ENCODE data around the gene NRIP3. TPM values are rescaled to one million over a fixed set of nuclear protein-coding genes. Genes with fewer than 3 reads are reported as not detected.

NRIP3 gene
- polyA plus RNA-seq, 3 donors, result 0.28 to 4.8 (median 1.0) TPM

DNA sequence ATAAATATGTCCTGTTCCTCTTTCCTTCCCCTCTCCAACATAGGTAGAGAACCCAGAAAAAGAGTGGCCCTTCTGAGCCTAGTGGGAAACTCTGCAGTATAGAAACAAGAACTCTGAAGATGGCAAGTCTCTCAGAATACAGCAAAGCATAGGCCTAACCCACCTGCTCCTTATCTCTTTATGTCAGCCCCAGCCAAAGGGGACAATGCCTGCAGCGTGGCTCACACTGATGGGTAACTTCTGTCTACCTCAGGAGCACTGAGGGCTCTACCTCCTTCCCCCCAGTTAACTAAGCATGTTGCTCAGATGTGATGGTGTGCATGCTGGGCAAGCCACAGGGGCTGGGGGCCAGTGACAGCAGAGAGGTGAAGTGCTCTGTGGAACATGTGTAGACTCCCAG is 4.9 kb upstream of the NRIP3 start:
- H2AFZ ChIP-seq (ENCODE audit: insufficient read depth, low read depth, low read length, poor library complexity, severe bottlenecking), result no peak overlapping the region
- DNase-seq, result no peak
- H3K36me3 Mint-ChIP-seq, result peaks cover 0 to 9% of the 10 kb centered on the region in 2 donors
- H3K9me3 ChIP-seq (replicated peaks in 1 of 2; ENCODE audit: control insufficient read depth in 1 of 2, insufficient read depth in 1 of 2, low read length in 2 of 2), result no peaks in the 10 kb centered on the region
- no peak overlapping the region for H3K9ac ChIP-seq (ENCODE audit: insufficient read depth, low read length, poor library complexity, severe bottlenecking)
- intact Hi-C loops (cut with micrococcal nuclease), result loop anchor here in 1 of 2 donors (10.0 kb wide), 1 partner anchor 146 kb away; no protein-coding TSS in a partner anchor
- no peak overlapping the region for H3K27ac Mint-ChIP-seq
- peaks cover 20 to 30% of the 10 kb centered on the region in 2 donors for H3K27me3 ChIP-seq (ENCODE audit: control insufficient read depth in 2 of 2, insufficient read depth in 2 of 2, low read length in 2 of 2)
- H3K36me3 ChIP-seq (replicated peaks in 1 of 2; ENCODE audit: control insufficient read depth in 1 of 2, insufficient read depth in 2 of 2, low read length in 2 of 2), result no peaks in the 10 kb centered on the region
- no CpG with 5 or more reads among the region's 1 CpG for WGBS (ENCODE audit: insufficient coverage)
- H3K4me3 ChIP-seq (replicated peaks in 1 of 3; ENCODE audit: low read depth in 2 of 3, low read length in 3 of 3), result no peak overlapping the region
- H3K4me2 ChIP-seq (replicated peaks; ENCODE audit: extremely low read depth, low read length, poor library complexity, severe bottlenecking), result no peak overlapping the region
- H3K4me3 Mint-ChIP-seq, result no peak overlapping the region
- H4K20me1 ChIP-seq (ENCODE audit: insufficient read depth, low read length), result no peaks in the 10 kb centered on the region
- peaks cover 7 to 10% of the 10 kb centered on the region in 2 donors for H3K4me1 ChIP-seq (ENCODE audit: control insufficient read depth in 1 of 2, insufficient read depth in 2 of 2, low read length in 2 of 2)
- H3K79me2 ChIP-seq (ENCODE audit: insufficient read depth, low read length), result no peaks in the 10 kb centered on the region
- peaks cover 23 to 36% (median 28%) of the 10 kb centered on the region in 3 donors for H3K27me3 Mint-ChIP-seq (ENCODE audit: low read depth in 3 of 3)
- H3K4me1 Mint-ChIP-seq, result peaks cover 3% of the 10 kb centered on the region
- H3K27ac ChIP-seq (ENCODE audit: low read depth in 1 of 2, low read length in 2 of 2), result no peak overlapping the region
- H3K9me3 Mint-ChIP-seq, result peaks cover 2 to 11% (median 8%) of the 10 kb centered on the region in 7 donors
- TF ChIP-seq, protein P1, sequence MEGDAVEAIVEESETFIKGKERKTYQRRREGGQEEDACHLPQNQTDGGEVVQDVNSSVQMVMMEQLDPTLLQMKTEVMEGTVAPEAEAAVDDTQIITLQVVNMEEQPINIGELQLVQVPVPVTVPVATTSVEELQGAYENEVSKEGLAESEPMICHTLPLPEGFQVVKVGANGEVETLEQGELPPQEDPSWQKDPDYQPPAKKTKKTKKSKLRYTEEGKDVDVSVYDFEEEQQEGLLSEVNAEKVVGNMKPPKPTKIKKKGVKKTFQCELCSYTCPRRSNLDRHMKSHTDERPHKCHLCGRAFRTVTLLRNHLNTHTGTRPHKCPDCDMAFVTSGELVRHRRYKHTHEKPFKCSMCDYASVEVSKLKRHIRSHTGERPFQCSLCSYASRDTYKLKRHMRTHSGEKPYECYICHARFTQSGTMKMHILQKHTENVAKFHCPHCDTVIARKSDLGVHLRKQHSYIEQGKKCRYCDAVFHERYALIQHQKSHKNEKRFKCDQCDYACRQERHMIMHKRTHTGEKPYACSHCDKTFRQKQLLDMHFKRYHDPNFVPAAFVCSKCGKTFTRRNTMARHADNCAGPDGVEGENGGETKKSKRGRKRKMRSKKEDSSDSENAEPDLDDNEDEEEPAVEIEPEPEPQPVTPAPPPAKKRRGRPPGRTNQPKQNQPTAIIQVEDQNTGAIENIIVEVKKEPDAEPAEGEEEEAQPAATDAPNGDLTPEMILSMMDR (IDR thresholded peaks at IDR 0.05), result no peak

DNA sequence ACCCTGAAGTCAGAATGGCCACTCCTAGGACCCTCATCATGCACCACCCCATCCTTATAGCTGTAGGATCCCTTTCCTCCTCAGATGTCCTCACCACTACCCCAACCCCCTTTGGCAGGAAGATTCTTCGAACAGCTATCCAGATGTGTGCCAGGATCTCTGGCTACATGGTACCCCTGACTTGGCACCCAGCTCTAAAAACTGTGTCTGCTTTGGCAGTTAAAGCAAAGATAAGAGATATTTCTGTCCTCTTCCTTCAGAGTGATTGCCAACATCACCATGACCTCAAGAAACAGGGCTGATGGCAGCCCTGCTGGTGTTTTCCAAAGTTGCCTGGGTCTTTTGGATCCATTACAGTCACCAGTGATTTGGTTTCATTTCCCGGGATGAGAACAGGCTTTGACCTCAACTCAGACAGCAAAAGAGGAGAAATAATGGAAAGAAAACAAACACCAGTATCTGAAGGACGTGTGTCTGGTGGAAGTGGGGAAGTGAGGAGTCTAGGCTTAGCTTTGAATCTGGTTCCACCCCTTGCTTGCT is 4.3 kb upstream of the NRIP3 start:
- Histone ChIP-seq H4K20me1 (ENCODE audit: insufficient read depth, low read length) (no peaks in the 10 kb centered on the region), H3K79me2 (ENCODE audit: insufficient read depth, low read length) (no peaks in the 10 kb centered on the region), H3K36me3 (replicated peaks in 1 of 2; ENCODE audit: control insufficient read depth in 1 of 2, insufficient read depth in 2 of 2, low read length in 2 of 2) (no peaks in the 10 kb centered on the region), H3K4me3 (replicated peaks in 1 of 3; ENCODE audit: low read depth in 2 of 3, low read length in 3 of 3) (no peak overlapping the region), H3K4me1 (ENCODE audit: control insufficient read depth in 1 of 2, insufficient read depth in 2 of 2, low read length in 2 of 2) (peaks cover 13 to 16% of the 10 kb centered on the region in 2 donors), H3K27ac (ENCODE audit: low read depth in 1 of 2, low read length in 2 of 2) (no peak overlapping the region), H2AFZ (ENCODE audit: insufficient read depth, low read depth, low read length, poor library complexity, severe bottlenecking) (no peak overlapping the region), H3K4me2 (replicated peaks; ENCODE audit: extremely low read depth, low read length, poor library complexity, severe bottlenecking) (no peak overlapping the region), H3K9me3 (replicated peaks in 1 of 2; ENCODE audit: control insufficient read depth in 1 of 2, insufficient read depth in 1 of 2, low read length in 2 of 2) (no peaks in the 10 kb centered on the region), H3K27me3 (ENCODE audit: control insufficient read depth in 2 of 2, insufficient read depth in 2 of 2, low read length in 2 of 2) (peaks cover 23 to 34% of the 10 kb centered on the region in 2 donors), H3K9ac (ENCODE audit: insufficient read depth, low read length, poor library complexity, severe bottlenecking) (no peak overlapping the region)
- TF ChIP-seq, protein P1 (IDR thresholded peaks at IDR 0.05), result no peak
- intact Hi-C loops (cut with micrococcal nuclease), result loop anchor here in 1 of 2 donors (10.0 kb wide), 1 partner anchor 147 kb away; no protein-coding TSS in a partner anchor
- H3K9me3 Mint-ChIP-seq, result peaks cover 4 to 15% (median 8%) of the 10 kb centered on the region in 7 donors
- H3K4me1 Mint-ChIP-seq, result peaks cover 7% of the 10 kb centered on the region
- WGBS (ENCODE audit: insufficient coverage), result no CpG with 5 or more reads among the region's 3 CpGs
- H3K36me3 Mint-ChIP-seq, result peaks cover 3 to 12% of the 10 kb centered on the region in 2 donors
- no peak for DNase-seq
- H3K4me3 Mint-ChIP-seq, result no peak overlapping the region
- H3K27ac Mint-ChIP-seq, result no peak overlapping the region
- H3K27me3 Mint-ChIP-seq (ENCODE audit: low read depth in 3 of 3), result peaks cover 27 to 40% (median 32%) of the 10 kb centered on the region in 3 donors

Data from CD14-positive monocyte (primary cell).